ENCODE results near the gene AK6.
A peak's percentile ranks its signal among the peaks of the same experiment; 100 is the strongest.
"Not testable (repeated sequence)": the region's sequence is repeated elsewhere in the genome, so short reads cannot be mapped to it uniquely, and the experiment has no call there.

AK6 gene

GRCh38 chr5:69334793-69335268 is 34.5 kb downstream of the AK6 start:
- DNase-seq: peak; percentile 75

DNA sequence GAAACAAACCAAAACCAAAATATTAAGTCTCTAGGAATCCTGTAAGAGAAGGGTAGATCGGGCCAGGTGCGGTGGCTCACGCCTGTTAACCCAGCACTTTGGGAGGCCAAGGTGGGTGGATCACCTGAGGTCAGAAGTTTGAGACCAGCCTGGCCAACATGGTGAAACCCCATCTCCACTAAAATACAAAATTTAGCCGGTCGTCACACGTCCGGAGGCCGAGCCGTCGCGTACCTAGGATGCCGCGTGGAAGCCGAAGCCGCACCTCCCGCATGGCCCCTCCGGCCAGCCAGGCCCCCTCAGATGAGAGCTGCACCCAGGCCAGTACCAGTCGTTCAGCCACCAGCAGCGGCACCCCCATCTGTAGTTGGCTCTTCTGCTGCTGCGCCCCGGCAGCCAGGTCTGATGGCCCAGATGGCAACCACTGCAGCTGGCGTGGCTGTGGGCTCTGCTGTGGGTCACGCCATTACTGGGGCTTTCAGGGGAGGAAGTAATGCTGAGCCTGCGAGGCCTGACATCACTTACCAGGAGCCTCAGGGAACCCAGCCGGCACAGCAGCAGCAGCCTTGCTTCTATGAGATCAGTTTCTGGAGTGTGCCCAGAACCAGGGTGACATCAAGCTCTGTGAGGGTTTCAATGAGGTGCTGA is 35.5 kb downstream of the AK6 start:
- not testable (repeated sequence) for DNase-seq

GRCh38 chr5:69331528-69332445 is 37.5 kb downstream of the AK6 start:
- DNase-seq: no peak

DNA sequence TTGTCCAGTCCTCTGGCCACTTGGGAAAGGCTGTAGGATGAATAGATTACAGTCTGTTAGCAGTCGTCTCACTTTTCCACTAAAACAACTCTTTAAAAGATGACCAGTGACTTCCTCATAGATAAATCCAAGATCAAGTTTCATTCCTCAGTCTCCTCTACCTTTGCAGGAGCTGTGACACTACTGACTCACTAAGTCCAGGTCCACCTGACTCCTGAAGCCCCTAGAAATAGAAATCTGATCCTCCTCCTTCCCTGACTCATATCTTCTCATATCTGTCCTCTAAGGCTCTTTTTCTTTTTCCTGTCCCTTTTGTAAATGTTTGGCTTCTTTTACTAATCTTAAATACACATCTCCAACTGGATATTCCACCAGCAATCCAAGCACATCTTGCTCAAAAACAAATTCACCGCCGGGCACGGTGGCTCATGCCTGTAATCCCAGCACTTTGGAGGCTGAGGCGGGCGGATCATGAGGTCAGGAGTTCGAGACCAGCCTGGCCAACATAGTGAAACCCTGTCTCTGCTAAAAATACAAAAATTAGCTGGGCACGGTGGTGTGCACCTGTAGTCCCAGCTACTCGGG is 39.3 kb downstream of the AK6 start:
- no peak for DNase-seq

- no peak for DNase-seq
Observed at GRCh38 chr5:69326365-69326764, 43.0 kb downstream of the AK6 start.

- no peak for DNase-seq
Observed at GRCh38 chr5:69317391-69317790, 51.9 kb downstream of the AK6 start.

DNA sequence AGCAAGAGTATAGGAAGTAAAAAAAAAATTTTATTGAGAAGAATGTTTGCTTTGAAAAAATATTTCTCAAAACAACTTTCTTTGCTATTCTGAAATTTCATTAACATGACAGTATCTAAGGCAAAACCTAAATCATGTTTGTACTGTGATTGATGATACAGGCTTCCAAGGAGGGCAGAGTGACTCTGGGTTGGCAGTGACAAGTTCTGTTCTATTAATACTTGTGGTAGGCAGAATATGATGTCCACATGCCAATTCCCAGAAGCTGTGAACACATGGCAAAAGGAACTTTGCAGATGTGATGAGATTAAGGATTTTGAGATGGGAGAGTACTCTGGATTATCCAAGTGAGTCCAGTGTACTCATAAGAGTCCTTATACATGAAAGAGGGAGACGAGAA is 53.3 kb downstream of the AK6 start:
- DNase-seq: no peak

- DNase-seq: no peak
Observed at GRCh38 chr5:69313428-69313827, 55.9 kb downstream of the AK6 start.

DNA sequence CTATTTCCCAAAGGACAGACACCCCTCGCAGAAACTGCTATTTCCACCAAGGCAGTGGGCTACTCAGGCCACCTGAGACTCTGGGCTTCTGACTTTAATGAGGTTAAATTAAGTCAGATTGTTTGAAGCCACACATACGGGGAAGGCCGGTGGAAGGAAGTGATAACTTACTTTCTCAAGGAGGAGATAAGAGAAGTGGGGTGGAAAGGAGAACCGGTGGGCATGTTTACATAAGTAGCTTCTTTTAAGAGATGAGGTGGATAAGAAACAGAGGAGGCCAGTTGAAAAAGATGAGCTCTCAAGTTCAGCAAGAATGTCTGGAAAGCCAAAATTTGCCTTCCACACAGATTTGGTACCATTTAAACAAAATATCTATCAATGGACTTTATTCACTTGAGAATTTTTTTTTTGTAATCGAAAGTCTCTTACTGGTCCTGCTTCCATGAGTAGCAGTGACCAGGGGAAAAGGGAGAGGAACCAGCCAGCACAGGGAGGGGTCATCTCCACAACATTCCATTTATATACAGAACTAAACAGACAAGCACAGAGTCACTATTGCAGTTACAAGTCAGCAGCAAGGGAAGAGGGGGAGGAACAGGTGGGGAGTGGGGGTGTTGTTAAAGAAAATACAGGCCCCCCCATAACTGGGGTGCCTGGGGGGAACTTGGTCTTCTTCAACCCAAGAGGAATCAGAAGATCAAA is 56.7 kb downstream of the AK6 start:
- DNase-seq: no peak

DNA sequence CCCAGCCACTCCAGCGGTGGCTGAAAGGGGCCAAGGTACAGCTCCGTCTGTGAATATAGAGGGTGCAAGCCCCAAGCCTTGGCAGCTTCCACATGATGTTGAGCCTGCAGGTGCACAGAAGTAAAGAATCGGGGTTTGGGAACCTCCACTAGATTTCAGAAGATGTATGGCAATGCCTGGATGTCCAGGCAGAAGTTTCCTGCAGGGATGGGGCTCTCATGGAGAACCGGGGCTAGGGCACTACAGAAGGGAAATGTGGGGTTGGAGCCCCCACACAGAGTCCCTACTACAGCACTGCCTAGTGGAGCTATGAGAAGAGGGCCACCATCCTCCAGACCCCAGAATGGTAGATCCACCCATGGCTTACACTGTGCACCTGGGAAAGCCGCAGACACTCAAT is 59.9 kb downstream of the AK6 start:
- DNase-seq: no peak

- DNase-seq: no peak
Observed at GRCh38 chr5:69308046-69308553, 61.2 kb downstream of the AK6 start.

GRCh38 chr5:69305512-69305911 is 63.8 kb downstream of the AK6 start:
- no peak for DNase-seq

Measured in activated T-cell treated with anti-CD3 and anti-CD28 coated beads, Interleukin-2, amount 50 U/mL, for 1 hour (primary cell).